Liver (tissue), 3 donors: ENCODE data around the gene TMEM190.

Experiments
- RAD21 ChIP-seq, 2 donors: IDR thresholded peaks; 2 replicates each; pipeline ENCODE4 v1.6.1; 2016; ENCODE audit warnings: antibody characterized with exemption in 2 of 2, mild to moderate bottlenecking in 2 of 2
- RXRA ChIP-seq, 2 donors: IDR thresholded peaks; 2 replicates each; pipeline ENCODE4 v1.6.1; 2017 to 2018; ENCODE audit warnings: antibody characterized with exemption in 2 of 2, mild to moderate bottlenecking in 1 of 2
- TAF1 ChIP-seq: conservative IDR thresholded peaks from 2 replicates; pipeline ENCODE4 v1.6.1; 2016; ENCODE audit warnings: antibody characterized with exemption, mild to moderate bottlenecking
- YY1 ChIP-seq: IDR thresholded peaks from 2 replicates; pipeline ENCODE4 v1.6.1; 2016; ENCODE audit warnings: antibody characterized with exemption, mild to moderate bottlenecking
- TF ChIP-seq, protein P1 (sequence below): IDR thresholded peaks from 2 replicates; pipeline ENCODE4 v1.6.1; 2016; ENCODE audit warnings: antibody characterized with exemption
- TF ChIP-seq, protein P2 (sequence below): fragments of 150-350 bp; IDR thresholded peaks from 2 replicates; pipeline ENCODE4 v1.5.1; 2017; ENCODE audit warnings: improper control_type of control experiment, low read depth, low read length; ENCODE audit not compliant: missing input control
- TF ChIP-seq, protein P3 (sequence below): IDR thresholded peaks from 2 replicates; pipeline ENCODE4 v1.6.1; 2016; ENCODE audit warnings: antibody characterized with exemption
- TF ChIP-seq, protein P4 (sequence below): IDR thresholded peaks from 2 replicates; pipeline ENCODE4 v1.6.1; 2016; ENCODE audit warnings: antibody characterized with exemption
- donor health status: healthy.
- donor health status: healthy.

DNA sequence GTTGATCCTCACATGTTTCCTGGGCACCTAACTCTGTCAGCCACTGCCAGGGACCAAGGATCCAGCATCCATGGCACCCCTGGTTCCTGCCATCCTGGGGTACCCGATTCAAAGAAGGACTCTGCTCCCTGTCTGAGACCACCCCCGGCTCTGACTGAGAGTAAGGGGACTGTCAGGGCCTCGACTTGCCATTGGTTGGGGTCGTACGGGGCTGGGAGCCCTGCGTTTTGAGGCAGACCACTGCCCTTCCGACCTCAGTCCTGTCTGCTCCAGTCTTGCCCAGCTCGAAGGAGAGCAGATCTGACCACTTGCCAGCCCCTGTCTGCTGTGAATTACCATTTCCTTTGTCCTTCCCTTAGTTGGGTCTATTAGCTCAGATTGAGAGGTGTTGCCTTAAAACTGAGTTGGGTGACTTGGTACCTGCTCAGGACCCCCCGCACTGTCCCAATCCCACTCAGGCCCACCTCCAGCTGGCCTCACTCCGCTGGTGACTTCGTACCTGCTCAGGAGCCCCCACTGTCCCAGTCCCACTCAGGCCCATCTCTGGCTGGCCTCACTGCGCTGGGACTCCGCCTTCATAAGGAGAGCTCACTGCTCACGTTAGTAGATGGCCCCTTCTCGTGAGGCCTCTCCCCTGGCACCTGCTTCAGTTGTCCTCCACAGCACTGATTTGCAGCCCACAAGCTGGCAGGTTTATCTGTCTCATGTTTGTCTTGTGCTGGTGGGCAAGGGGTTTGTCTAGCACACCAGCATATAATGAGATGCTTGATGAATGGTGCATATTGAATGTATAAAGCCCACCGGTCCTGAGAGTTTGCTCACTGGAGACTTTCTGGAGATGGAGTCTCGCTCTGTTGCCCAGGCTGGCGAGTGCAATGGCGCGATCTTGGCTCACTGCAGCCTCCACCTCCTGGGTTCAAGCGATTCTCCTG lies 13.0 kb downstream of the TMEM190 start:
- TF ChIP-seq, protein P1, sequence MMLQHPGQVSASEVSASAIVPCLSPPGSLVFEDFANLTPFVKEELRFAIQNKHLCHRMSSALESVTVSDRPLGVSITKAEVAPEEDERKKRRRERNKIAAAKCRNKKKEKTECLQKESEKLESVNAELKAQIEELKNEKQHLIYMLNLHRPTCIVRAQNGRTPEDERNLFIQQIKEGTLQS, result no peak
- TF ChIP-seq, protein P2, sequence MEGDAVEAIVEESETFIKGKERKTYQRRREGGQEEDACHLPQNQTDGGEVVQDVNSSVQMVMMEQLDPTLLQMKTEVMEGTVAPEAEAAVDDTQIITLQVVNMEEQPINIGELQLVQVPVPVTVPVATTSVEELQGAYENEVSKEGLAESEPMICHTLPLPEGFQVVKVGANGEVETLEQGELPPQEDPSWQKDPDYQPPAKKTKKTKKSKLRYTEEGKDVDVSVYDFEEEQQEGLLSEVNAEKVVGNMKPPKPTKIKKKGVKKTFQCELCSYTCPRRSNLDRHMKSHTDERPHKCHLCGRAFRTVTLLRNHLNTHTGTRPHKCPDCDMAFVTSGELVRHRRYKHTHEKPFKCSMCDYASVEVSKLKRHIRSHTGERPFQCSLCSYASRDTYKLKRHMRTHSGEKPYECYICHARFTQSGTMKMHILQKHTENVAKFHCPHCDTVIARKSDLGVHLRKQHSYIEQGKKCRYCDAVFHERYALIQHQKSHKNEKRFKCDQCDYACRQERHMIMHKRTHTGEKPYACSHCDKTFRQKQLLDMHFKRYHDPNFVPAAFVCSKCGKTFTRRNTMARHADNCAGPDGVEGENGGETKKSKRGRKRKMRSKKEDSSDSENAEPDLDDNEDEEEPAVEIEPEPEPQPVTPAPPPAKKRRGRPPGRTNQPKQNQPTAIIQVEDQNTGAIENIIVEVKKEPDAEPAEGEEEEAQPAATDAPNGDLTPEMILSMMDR, result no peak
- TF ChIP-seq, protein P3, sequence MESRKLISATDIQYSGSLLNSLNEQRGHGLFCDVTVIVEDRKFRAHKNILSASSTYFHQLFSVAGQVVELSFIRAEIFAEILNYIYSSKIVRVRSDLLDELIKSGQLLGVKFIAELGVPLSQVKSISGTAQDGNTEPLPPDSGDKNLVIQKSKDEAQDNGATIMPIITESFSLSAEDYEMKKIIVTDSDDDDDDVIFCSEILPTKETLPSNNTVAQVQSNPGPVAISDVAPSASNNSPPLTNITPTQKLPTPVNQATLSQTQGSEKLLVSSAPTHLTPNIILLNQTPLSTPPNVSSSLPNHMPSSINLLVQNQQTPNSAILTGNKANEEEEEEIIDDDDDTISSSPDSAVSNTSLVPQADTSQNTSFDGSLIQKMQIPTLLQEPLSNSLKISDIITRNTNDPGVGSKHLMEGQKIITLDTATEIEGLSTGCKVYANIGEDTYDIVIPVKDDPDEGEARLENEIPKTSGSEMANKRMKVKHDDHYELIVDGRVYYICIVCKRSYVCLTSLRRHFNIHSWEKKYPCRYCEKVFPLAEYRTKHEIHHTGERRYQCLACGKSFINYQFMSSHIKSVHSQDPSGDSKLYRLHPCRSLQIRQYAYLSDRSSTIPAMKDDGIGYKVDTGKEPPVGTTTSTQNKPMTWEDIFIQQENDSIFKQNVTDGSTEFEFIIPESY, result no peak
- TF ChIP-seq RAD21 (IDR thresholded peaks at IDR 0.05), result no peak
- TF ChIP-seq, protein P4, sequence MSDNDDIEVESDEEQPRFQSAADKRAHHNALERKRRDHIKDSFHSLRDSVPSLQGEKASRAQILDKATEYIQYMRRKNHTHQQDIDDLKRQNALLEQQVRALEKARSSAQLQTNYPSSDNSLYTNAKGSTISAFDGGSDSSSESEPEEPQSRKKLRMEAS, result no peak
- TF ChIP-seq RXRA (IDR thresholded peaks at IDR 0.05), result no peak
- TF ChIP-seq YY1, result no peak
- TF ChIP-seq TAF1, result no peak
